Measurements from ENCODE around the gene PIP5K1B. TPM values are rescaled to one million over a fixed set of nuclear protein-coding genes. Genes with fewer than 3 reads are reported as not detected.
A peak's percentile ranks its signal among the peaks of the same experiment; 100 is the strongest.

PIP5K1B gene
- total and polyA plus RNA-seq, 2 experiments from 2014 or later, result 3.7 to 10.2 TPM

DNA sequence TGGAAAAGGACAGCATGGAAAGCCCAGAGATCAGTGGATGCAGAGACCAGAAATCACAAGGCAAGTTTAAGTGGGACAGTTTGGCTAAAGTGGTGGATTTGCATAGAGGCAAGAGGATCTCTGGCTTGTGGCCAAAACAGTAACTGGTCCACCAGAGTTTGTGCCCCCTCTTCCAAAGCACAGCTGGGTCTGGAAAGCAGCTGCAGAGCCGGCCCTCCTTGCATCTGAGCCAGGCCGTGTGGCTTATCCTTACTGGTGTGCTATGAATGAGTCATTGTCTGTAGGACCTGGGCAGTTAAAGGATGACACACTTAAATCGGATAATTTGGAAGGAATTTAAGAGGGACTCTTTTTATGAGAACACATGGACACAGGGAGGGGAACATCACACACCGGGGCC lies 146.6 kb downstream of the PIP5K1B start:
- no peaks in the 10 kb centered on the region for H3K36me3 ChIP-seq (replicated peaks; ENCODE audit: insufficient read depth, low read depth)
- no peaks in the 10 kb centered on the region for H3K4me1 ChIP-seq (ENCODE audit: insufficient read depth)
- no peak overlapping the region for H3K4me2 ChIP-seq
- no peak for TF ChIP-seq EZH2 (IDR thresholded peaks at IDR 0.05; ENCODE audit: borderline replicate concordance)
- no peak for TF ChIP-seq EZH2phosphoT487 (IDR thresholded peaks at IDR 0.05; ENCODE audit: low read depth, severe bottlenecking, unreplicated experiment)
- TF ChIP-seq, protein P1, sequence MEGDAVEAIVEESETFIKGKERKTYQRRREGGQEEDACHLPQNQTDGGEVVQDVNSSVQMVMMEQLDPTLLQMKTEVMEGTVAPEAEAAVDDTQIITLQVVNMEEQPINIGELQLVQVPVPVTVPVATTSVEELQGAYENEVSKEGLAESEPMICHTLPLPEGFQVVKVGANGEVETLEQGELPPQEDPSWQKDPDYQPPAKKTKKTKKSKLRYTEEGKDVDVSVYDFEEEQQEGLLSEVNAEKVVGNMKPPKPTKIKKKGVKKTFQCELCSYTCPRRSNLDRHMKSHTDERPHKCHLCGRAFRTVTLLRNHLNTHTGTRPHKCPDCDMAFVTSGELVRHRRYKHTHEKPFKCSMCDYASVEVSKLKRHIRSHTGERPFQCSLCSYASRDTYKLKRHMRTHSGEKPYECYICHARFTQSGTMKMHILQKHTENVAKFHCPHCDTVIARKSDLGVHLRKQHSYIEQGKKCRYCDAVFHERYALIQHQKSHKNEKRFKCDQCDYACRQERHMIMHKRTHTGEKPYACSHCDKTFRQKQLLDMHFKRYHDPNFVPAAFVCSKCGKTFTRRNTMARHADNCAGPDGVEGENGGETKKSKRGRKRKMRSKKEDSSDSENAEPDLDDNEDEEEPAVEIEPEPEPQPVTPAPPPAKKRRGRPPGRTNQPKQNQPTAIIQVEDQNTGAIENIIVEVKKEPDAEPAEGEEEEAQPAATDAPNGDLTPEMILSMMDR (IDR thresholded peaks at IDR 0.05; ENCODE audit: poor library complexity), result no peak
- WGBS (ENCODE audit: low lambda C conversion rate, missing lambda C conversion rate), result 56% methylated on average over 4 of the region's 4 CpGs
- DNase-seq (ENCODE audit: low spot score), result peak; percentile 9
- H3K79me2 ChIP-seq, result no peaks in the 10 kb centered on the region
- H3K9me2 ChIP-seq (replicated peaks; ENCODE audit: insufficient read depth), result no peaks in the 10 kb centered on the region
- no peak overlapping the region for H2AFZ ChIP-seq
- no peaks in the 10 kb centered on the region for H3K27me3 ChIP-seq
- H4K20me1 ChIP-seq (ENCODE audit: insufficient read depth, poor library complexity, severe bottlenecking), result no peaks in the 10 kb centered on the region
- H3K9me3 ChIP-seq (ENCODE audit: low read depth), result no peaks in the 10 kb centered on the region
- H3K4me3 ChIP-seq, result no peak overlapping the region
- no peak overlapping the region for H3K27ac ChIP-seq

GRCh38 chr9:68852941-68853340 lies 147.9 kb downstream of the PIP5K1B start:
- Histone ChIP-seq H3K4me1 (ENCODE audit: insufficient read depth) (no peaks in the 10 kb centered on the region), H3K4me3 (no peak overlapping the region), H3K9me2 (replicated peaks; ENCODE audit: insufficient read depth) (no peaks in the 10 kb centered on the region), H3K27ac (no peak overlapping the region), H3K79me2 (no peaks in the 10 kb centered on the region), H3K27me3 (no peaks in the 10 kb centered on the region), H4K20me1 (ENCODE audit: insufficient read depth, poor library complexity, severe bottlenecking) (no peaks in the 10 kb centered on the region), H2AFZ (no peak overlapping the region), H3K4me2 (no peak overlapping the region), H3K36me3 (replicated peaks; ENCODE audit: insufficient read depth, low read depth) (no peaks in the 10 kb centered on the region), H3K9me3 (ENCODE audit: low read depth) (no peaks in the 10 kb centered on the region)
- TF ChIP-seq EZH2phosphoT487 (IDR thresholded peaks at IDR 0.05; ENCODE audit: low read depth, severe bottlenecking, unreplicated experiment), result no peak
- no peak for TF ChIP-seq EZH2 (IDR thresholded peaks at IDR 0.05; ENCODE audit: borderline replicate concordance)
- TF ChIP-seq, protein P1 (IDR thresholded peaks at IDR 0.05; ENCODE audit: poor library complexity), result no peak
- 85% methylated on average over 1 of the region's 1 CpG for WGBS (ENCODE audit: low lambda C conversion rate, missing lambda C conversion rate)
- no peak for DNase-seq (ENCODE audit: low spot score)

DNA sequence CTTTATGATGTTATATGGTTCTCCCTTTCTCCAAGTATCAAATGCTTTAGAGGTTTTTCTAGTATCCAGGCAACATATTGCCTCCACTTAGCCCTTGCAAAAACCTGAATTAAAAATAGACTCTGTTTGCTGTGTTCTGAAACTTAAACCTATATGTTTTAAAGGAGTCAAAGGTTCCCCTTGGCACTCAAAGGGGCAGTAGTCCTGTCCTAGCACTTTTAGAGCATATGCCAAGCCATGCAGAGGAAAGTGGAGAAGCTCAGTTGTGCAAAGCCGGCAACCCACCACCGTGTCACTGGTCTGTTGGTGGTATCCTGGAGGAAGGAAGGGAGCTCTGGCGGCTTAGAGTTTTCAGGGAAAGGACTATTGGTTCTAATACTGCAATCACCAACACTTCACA lies 154.3 kb downstream of the PIP5K1B start:
- Histone ChIP-seq H3K36me3 (replicated peaks; ENCODE audit: insufficient read depth, low read depth) (no peaks in the 10 kb centered on the region), H3K79me2 (no peaks in the 10 kb centered on the region), H3K4me1 (ENCODE audit: insufficient read depth) (no peaks in the 10 kb centered on the region), H2AFZ (no peak overlapping the region), H4K20me1 (ENCODE audit: insufficient read depth, poor library complexity, severe bottlenecking) (no peaks in the 10 kb centered on the region), H3K4me3 (no peak overlapping the region), H3K27ac (no peak overlapping the region), H3K27me3 (no peaks in the 10 kb centered on the region), H3K9me2 (replicated peaks; ENCODE audit: insufficient read depth) (no peaks in the 10 kb centered on the region), H3K4me2 (no peak overlapping the region), H3K9me3 (ENCODE audit: low read depth) (no peaks in the 10 kb centered on the region)
- 72% methylated on average over 3 of the region's 3 CpGs for WGBS (ENCODE audit: low lambda C conversion rate, missing lambda C conversion rate)
- DNase-seq (ENCODE audit: low spot score), result no peak
- TF ChIP-seq, protein P1 (IDR thresholded peaks at IDR 0.05; ENCODE audit: poor library complexity), result no peak
- no peak for TF ChIP-seq EZH2 (IDR thresholded peaks at IDR 0.05; ENCODE audit: borderline replicate concordance)
- no peak for TF ChIP-seq EZH2phosphoT487 (IDR thresholded peaks at IDR 0.05; ENCODE audit: low read depth, severe bottlenecking, unreplicated experiment)

GRCh38 chr9:68860419-68860818 lies 155.4 kb downstream of the PIP5K1B start:
- TF ChIP-seq, protein P1 (IDR thresholded peaks at IDR 0.05; ENCODE audit: poor library complexity), result no peak
- TF ChIP-seq EZH2 (IDR thresholded peaks at IDR 0.05; ENCODE audit: borderline replicate concordance) (no peak), EZH2phosphoT487 (IDR thresholded peaks at IDR 0.05; ENCODE audit: low read depth, severe bottlenecking, unreplicated experiment) (no peak)
- H3K36me3 ChIP-seq (replicated peaks; ENCODE audit: insufficient read depth, low read depth), result no peaks in the 10 kb centered on the region
- no peaks in the 10 kb centered on the region for H4K20me1 ChIP-seq (ENCODE audit: insufficient read depth, poor library complexity, severe bottlenecking)
- H3K27ac ChIP-seq, result no peak overlapping the region
- no peak overlapping the region for H3K4me2 ChIP-seq
- H3K9me2 ChIP-seq (replicated peaks; ENCODE audit: insufficient read depth), result no peaks in the 10 kb centered on the region
- H3K9me3 ChIP-seq (ENCODE audit: low read depth), result no peaks in the 10 kb centered on the region
- WGBS (ENCODE audit: low lambda C conversion rate, missing lambda C conversion rate), result 70% methylated on average over 4 of the region's 4 CpGs
- H3K79me2 ChIP-seq, result no peaks in the 10 kb centered on the region
- no peak for DNase-seq (ENCODE audit: low spot score)
- H2AFZ ChIP-seq, result no peak overlapping the region
- no peaks in the 10 kb centered on the region for H3K27me3 ChIP-seq
- no peaks in the 10 kb centered on the region for H3K4me1 ChIP-seq (ENCODE audit: insufficient read depth)
- H3K4me3 ChIP-seq, result no peak overlapping the region

All from hepatocyte (in vitro differentiated cells).